MM.1S (cell line): Measurements from ENCODE around the gene CALD1.

Source experiments
- DNase-seq: peaks from one replicate; pipeline ENCODE4 v3.0.0-alpha.2; 2015
- H2AFZ ChIP-seq: fragments of 300-600 bp; sonication (generic); 2 replicates; pipeline ENCODE4 v1.6.0; 2016; ENCODE audit warnings: antibody characterized with exemption, low read length
- H3F3A ChIP-seq: fragments of 300-600 bp; sonication (generic); 2 replicates; pipeline ENCODE4 v1.6.1; 2016; ENCODE audit warnings: mild to moderate bottlenecking, antibody characterized with exemption, low read length, moderate library complexity, mixed read lengths; ENCODE audit not compliant: insufficient read depth
- H3K27ac ChIP-seq: fragments of 300-600 bp; sonication (generic); 2 replicates; pipeline ENCODE4 v1.5.1; 2016; ENCODE audit warnings: mild to moderate bottlenecking, low read length
- H3K27me3 ChIP-seq: fragments of 300-600 bp; sonication (generic); replicated peaks from 2 replicates; pipeline ENCODE4 v1.6.0; 2016; ENCODE audit warnings: low read length; ENCODE audit not compliant: insufficient read depth
- H3K36me3 ChIP-seq: fragments of 300-600 bp; sonication (generic); replicated peaks from 2 replicates; pipeline ENCODE4 v1.6.1; 2016; ENCODE audit warnings: mild to moderate bottlenecking, low read length, mixed read lengths; ENCODE audit not compliant: insufficient read depth
- H3K4me1 ChIP-seq: fragments of 300-600 bp; sonication (generic); 2 replicates; pipeline ENCODE4 v1.6.1; 2016; ENCODE audit warnings: low read length, mixed read lengths
- H3K4me2 ChIP-seq: fragments of 300-600 bp; sonication (generic); 2 replicates; pipeline ENCODE4 v1.6.0; 2016; ENCODE audit warnings: low read depth, low read length
- H3K4me3 ChIP-seq: fragments of 300-600 bp; sonication (generic); 2 replicates; pipeline ENCODE4 v1.5.1; 2016; ENCODE audit warnings: low read length, mixed read lengths
- H3K79me2 ChIP-seq: fragments of 300-600 bp; sonication (generic); 2 replicates; pipeline ENCODE4 v1.6.1; 2016; ENCODE audit warnings: mixed run types, low read length, mixed read lengths
- H3K9ac ChIP-seq: fragments of 300-600 bp; sonication (generic); 2 replicates; pipeline ENCODE4 v1.6.1; 2016; ENCODE audit warnings: low read length, mixed read lengths
- H3K9me2 ChIP-seq: fragments of 300-600 bp; sonication (generic); replicated peaks from 2 replicates; pipeline ENCODE4 v1.6.1; 2016; ENCODE audit warnings: mild to moderate bottlenecking, low read length, mixed read lengths; ENCODE audit not compliant: insufficient read depth
- H3K9me3 ChIP-seq: fragments of 300-600 bp; sonication (generic); replicated peaks from 2 replicates; pipeline ENCODE4 v1.6.1; 2016; ENCODE audit warnings: mild to moderate bottlenecking, low read length, mixed read lengths; ENCODE audit not compliant: insufficient read depth
- H4K20me1 ChIP-seq: fragments of 300-600 bp; sonication (generic); 2 replicates; pipeline ENCODE4 v1.6.1; 2016; ENCODE audit warnings: mild to moderate bottlenecking, low read length, moderate library complexity, mixed read lengths; ENCODE audit not compliant: insufficient read depth
- CTCF ChIP-seq: fragments of 300-600 bp; sonication (generic); IDR thresholded peaks from 2 replicates; pipeline ENCODE4 v1.5.1; 2016; ENCODE audit warnings: antibody characterized with exemption, low read length, mixed read lengths
- EZH2 ChIP-seq: fragments of 300-600 bp; sonication (generic); optimal IDR thresholded peaks from 2 replicates; pipeline ENCODE3; 2017; ENCODE audit warnings: low read depth, mild to moderate bottlenecking, antibody characterized with exemption, low read length, mixed read lengths
- EZH2phosphoT487 ChIP-seq: fragments of 300-600 bp; sonication (generic); IDR thresholded peaks from 2 replicates; pipeline ENCODE4 v1.6.1; 2018; ENCODE audit warnings: antibody characterized with exemption, low read length

The CALD1 gene

GRCh38 chr7:134995239-134996096 is 216.0 kb downstream of the CALD1 start:
- Histone ChIP-seq H3K4me2 (peak overlapping the region; percentile 82), H3K4me3 (peak overlapping the region; percentile 38), H3K4me1 (peaks cover 66% of the 10 kb centered on the region), H3K9me3 (no peaks in the 10 kb centered on the region), H3K9me2 (no peaks in the 10 kb centered on the region), H2AFZ (peak overlapping the region; percentile 29), H3K9ac (peak overlapping the region; percentile 72), H3K27ac (peak overlapping the region; percentile 83), H3K79me2 (no peaks in the 10 kb centered on the region), H4K20me1 (no peaks in the 10 kb centered on the region), H3F3A (peaks cover 43% of the 10 kb centered on the region), H3K36me3 (no peaks in the 10 kb centered on the region), H3K27me3 (no peaks in the 10 kb centered on the region)
- peak; percentile 94 for DNase-seq
- no peak for TF ChIP-seq EZH2phosphoT487
- no peak for TF ChIP-seq CTCF
- TF ChIP-seq EZH2, result no peak

GRCh38 chr7:134996097-134996550 is 216.7 kb downstream of the CALD1 start:
- Histone ChIP-seq H3K9ac (peak overlapping the region; percentile 49), H3F3A (peaks cover 43% of the 10 kb centered on the region), H3K27ac (peak overlapping the region; percentile 83), H3K27me3 (no peaks in the 10 kb centered on the region), H4K20me1 (no peaks in the 10 kb centered on the region), H3K4me1 (peaks cover 61% of the 10 kb centered on the region), H2AFZ (no peak overlapping the region), H3K4me3 (peak overlapping the region; percentile 3; the same call in 1 of the 2 replicates), H3K9me3 (no peaks in the 10 kb centered on the region), H3K79me2 (no peaks in the 10 kb centered on the region), H3K4me2 (peak overlapping the region; percentile 82), H3K36me3 (no peaks in the 10 kb centered on the region), H3K9me2 (no peaks in the 10 kb centered on the region)
- DNase-seq, result peak; percentile 93
- TF ChIP-seq EZH2phosphoT487 (no peak), CTCF (no peak), EZH2 (no peak)

GRCh38 chr7:134997214-134997885 is 217.9 kb downstream of the CALD1 start:
- no peaks in the 10 kb centered on the region for H3K9me3 ChIP-seq
- H3K9ac ChIP-seq, result no peak overlapping the region
- no peaks in the 10 kb centered on the region for H3K79me2 ChIP-seq
- H3K27me3 ChIP-seq, result no peaks in the 10 kb centered on the region
- peak overlapping the region; percentile 82 for H3K4me2 ChIP-seq
- H4K20me1 ChIP-seq, result no peaks in the 10 kb centered on the region
- no peaks in the 10 kb centered on the region for H3K9me2 ChIP-seq
- H3K4me3 ChIP-seq, result no peak overlapping the region
- TF ChIP-seq EZH2phosphoT487 (no peak), EZH2 (no peak), CTCF (no peak)
- no peak for DNase-seq
- peak overlapping the region; percentile 83; the same call in 1 of the 2 replicates for H3K27ac ChIP-seq
- no peak overlapping the region for H2AFZ ChIP-seq
- H3F3A ChIP-seq, result peaks cover 38% of the 10 kb centered on the region
- no peaks in the 10 kb centered on the region for H3K36me3 ChIP-seq
- peaks cover 49% of the 10 kb centered on the region for H3K4me1 ChIP-seq
